ENCODE measurements around the gene RPL36AL. TPM values are rescaled to one million over a fixed set of nuclear protein-coding genes. Genes with fewer than 3 reads are reported as not detected.
"Not testable (repeated sequence)": the region's sequence is repeated elsewhere in the genome, so short reads cannot be mapped to it uniquely, and the experiment has no call there.

RPL36AL gene
- total RNA-seq, 4 donors from 2014 or later = 60.6 to 388 (median 166) TPM

DNA sequence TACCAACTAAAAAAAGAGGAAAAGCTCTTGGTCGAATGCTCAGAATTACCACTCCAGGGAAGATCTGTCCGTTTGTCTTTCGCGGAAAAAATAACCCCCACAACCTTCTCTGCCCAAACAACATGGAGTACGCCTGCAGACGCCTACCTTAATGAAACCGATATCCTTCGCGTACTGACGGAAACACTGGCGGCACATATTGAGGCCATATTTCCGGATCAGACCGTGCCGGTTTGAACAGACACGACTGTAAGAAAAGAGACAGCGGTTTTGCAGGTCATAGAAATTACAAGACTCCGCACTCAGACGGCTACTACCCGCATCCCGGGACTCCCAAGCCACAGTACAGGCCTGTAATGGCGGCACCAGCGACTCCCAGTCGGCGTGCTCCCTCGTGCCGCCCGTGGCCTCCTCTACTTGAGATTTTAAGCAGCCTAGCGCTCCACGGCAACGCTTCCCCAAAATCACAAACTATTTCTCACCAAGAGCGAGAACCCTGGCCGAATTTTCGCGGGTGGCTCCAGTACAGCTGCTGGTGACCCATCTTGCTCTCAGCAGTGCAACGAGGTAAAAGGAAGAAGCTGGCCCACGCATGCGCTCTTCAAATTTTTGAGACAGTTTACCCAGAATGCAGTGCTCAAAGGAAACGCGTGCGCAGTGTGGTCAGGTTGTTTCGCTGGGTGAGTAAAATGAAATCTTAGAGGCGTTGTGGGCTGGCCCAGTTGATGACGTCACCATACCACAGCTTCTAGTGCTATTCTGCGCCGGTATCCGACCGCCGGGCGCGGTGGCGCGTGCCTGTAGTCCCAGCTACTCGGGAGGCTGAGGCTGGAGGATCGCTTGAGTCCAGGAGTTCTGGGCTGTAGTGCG lies 34.4 kb downstream of the RPL36AL start, which contains the start of gene RPS29:
TSS of gene RPS29 (minus strand) at position 578 of the 870 bp plus-strand sequence. CDS start at position 544, 34 bp downstream.
- H3K27me3 ChIP-seq = no peaks in the 10 kb centered on the region
- peak; percentile 98 to 99 for DNase-seq
- peak within 1 kb of the TSS; percentile 84 to 94 for H3K4me3 ChIP-seq
- H3K27ac ChIP-seq = peak within 1 kb of the TSS; percentile 89 to 91
- TF ChIP-seq, protein P1, sequence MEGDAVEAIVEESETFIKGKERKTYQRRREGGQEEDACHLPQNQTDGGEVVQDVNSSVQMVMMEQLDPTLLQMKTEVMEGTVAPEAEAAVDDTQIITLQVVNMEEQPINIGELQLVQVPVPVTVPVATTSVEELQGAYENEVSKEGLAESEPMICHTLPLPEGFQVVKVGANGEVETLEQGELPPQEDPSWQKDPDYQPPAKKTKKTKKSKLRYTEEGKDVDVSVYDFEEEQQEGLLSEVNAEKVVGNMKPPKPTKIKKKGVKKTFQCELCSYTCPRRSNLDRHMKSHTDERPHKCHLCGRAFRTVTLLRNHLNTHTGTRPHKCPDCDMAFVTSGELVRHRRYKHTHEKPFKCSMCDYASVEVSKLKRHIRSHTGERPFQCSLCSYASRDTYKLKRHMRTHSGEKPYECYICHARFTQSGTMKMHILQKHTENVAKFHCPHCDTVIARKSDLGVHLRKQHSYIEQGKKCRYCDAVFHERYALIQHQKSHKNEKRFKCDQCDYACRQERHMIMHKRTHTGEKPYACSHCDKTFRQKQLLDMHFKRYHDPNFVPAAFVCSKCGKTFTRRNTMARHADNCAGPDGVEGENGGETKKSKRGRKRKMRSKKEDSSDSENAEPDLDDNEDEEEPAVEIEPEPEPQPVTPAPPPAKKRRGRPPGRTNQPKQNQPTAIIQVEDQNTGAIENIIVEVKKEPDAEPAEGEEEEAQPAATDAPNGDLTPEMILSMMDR (IDR thresholded peaks at IDR 0.05) = peak in 1 of 4 experiments; percentile 23
- TF ChIP-seq POLR2A (IDR thresholded peaks at IDR 0.05) = peak; percentile 80 to 83
- H3K9me3 ChIP-seq = no peaks in the 10 kb centered on the region
- peaks cover 0 to 4% of the 10 kb centered on the region in 2 donors for H3K4me1 ChIP-seq
- intact Hi-C loops (cut with DNase I; ENCODE audit: low total_unique reads) = no loop called here
- no peaks in the 10 kb centered on the region for H3K36me3 ChIP-seq

DNA sequence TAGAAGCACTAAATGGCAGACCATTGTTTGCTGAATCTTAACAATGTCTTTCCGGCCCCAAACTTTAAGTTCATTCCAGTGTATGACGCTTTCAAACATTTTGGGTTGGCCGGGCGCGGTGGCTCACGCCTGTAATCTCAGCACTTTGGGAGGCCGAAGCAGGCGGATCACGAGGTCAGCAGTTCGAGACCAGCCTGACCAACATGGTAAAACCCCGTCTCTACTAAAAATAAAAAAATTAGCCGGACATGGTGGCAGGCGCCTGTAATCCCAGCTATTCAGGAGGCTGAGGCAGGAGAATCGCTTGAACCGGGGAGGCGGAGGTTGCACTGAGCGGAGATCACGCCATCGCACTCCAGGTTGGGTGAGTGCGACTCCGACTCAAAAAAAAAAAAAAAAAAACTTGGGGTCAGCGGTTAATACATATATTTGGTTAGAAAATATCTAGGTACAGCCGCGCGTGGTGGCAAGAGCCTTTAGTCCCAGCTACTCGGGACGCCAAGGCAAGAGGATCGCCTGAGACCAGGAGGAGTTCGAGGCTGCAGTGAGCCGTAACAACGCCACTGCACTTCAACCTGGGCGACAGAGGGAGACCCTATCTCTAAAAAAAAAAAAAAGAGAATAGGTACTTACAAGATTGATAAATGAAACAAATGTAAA lies 35.3 kb downstream of the RPL36AL start:
- DNase-seq; H3K9me3 ChIP-seq; intact Hi-C loops (cut with DNase I; ENCODE audit: low total_unique reads); H3K4me1 ChIP-seq; H3K36me3 ChIP-seq; H3K27me3 ChIP-seq: not testable (repeated sequence)
- Histone ChIP-seq H3K4me3 (peak overlapping the region; percentile 84 to 94), H3K27ac (peak overlapping the region; percentile 89 to 91)

DNA sequence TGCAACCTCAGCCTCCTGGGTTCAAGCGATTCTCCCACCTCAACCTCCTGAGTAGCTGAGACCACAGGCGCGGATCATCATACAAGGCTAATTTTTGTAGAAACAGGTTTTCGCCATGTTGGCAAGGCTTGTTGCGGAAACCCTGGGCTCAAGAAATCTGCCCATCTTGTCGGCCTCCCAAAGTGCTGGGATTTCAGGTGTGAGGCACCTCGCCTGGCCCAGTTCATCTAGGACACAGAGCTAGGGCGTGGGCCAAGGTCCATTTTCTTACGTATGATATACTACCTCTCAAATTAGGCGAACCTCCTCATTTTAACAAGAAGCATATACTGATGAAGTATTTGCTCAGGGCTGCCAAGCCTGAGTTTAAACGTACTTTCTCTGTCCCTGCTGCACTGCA lies 36.4 kb downstream of the RPL36AL start:
- Histone ChIP-seq H3K4me3 (no peak overlapping the region), H3K4me1 (peaks cover 0 to 4% of the 10 kb centered on the region in 2 donors), H3K27ac (no peak overlapping the region), H3K9me3 (no peaks in the 10 kb centered on the region), H3K36me3 (no peaks in the 10 kb centered on the region), H3K27me3 (no peaks in the 10 kb centered on the region)
- TF ChIP-seq, protein P1 (IDR thresholded peaks at IDR 0.05) = no peak
- no peak for TF ChIP-seq POLR2A (IDR thresholded peaks at IDR 0.05)
- intact Hi-C loops (cut with DNase I; ENCODE audit: low total_unique reads) = no loop called here
- no peak for DNase-seq

DNA sequence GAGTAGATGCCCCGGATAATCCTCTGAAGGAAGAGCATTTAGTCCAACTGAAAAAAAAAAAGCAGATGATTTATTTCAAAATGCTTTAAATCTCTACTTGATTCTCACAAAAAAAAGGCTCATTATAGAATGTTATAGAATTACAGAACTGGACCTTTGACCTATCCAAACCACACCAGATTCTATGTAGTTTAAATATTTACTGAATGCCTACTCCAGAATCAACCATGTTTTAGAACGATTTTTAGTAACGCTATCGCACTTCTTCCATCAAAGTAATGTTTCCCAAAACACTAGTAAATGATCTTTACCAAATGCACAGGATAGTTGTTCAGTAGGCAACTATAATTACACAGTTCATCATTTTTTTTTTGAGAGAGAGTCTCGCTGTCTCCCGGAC lies 36.8 kb downstream of the RPL36AL start:
- no peak overlapping the region for H3K4me3 ChIP-seq
- TF ChIP-seq, protein P1 (IDR thresholded peaks at IDR 0.05) = no peak
- no peak for TF ChIP-seq POLR2A (IDR thresholded peaks at IDR 0.05)
- intact Hi-C loops (cut with DNase I; ENCODE audit: low total_unique reads) = no loop called here
- H3K9me3 ChIP-seq = no peaks in the 10 kb centered on the region
- peaks cover 0 to 4% of the 10 kb centered on the region in 2 donors for H3K4me1 ChIP-seq
- no peak overlapping the region for H3K27ac ChIP-seq
- DNase-seq = no peak
- no peaks in the 10 kb centered on the region for H3K27me3 ChIP-seq
- H3K36me3 ChIP-seq = no peaks in the 10 kb centered on the region

DNA sequence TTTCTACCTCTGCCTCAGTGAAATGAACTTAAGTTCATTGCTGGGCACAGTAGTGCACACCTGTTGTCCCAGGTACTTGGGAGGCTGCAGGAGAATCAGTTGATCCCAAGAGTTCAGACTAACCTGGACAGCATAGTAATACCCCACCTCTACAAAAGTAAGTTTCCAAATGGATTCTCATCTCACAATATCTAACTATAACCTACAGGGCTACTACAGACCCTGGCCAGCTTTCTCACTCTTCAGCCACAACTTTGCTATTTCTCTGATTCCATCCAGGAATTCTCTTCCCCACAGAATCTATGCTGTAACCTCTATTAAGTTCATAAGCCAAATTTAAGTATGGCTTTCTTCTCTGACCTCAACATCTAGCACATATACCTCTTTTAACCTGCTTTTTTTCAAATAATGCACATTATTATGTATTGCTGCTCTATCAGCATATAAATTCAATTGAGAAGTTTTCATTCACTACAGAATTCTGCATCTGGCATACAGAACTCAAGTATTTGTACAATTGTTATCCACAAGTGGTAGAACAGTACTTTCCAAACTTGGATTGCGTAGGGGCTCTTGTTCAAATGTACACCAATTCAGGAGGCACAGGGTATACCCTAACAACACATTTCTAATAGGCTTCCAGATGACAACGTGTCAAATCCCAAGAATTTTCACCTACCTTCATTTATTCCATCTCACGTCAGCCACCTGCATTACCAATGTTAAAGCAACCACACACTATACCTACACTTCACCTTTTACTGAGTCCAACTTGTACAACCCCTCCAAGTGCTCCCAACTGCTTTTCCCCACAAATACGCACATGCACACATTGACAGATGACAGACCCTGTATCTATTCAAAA lies 38.1 kb downstream of the RPL36AL start:
- Histone ChIP-seq H3K9me3 (no peaks in the 10 kb centered on the region), H3K4me3 (no peak overlapping the region), H3K36me3 (no peaks in the 10 kb centered on the region), H3K27ac (no peak overlapping the region), H3K27me3 (no peaks in the 10 kb centered on the region), H3K4me1 (peaks cover 0 to 4% of the 10 kb centered on the region in 2 donors)
- no peak for DNase-seq
- intact Hi-C loops (cut with DNase I; ENCODE audit: low total_unique reads) = no loop called here
- TF ChIP-seq, protein P1 (IDR thresholded peaks at IDR 0.05) = no peak
- TF ChIP-seq POLR2A (IDR thresholded peaks at IDR 0.05) = no peak
